Lower lobe of right lung (tissue), 2 donors: Measurements from ENCODE around the gene MUC5AC. TPM values are rescaled to one million over a fixed set of nuclear protein-coding genes. Genes with fewer than 3 reads are reported as not detected.

Experiments
- ATAC-seq, 2 donors: fragments of 200-7000 bp; cut with Tn5 transposase; one replicate each; pipeline ENCODE4 v1.9.1; 2020 to 2022; ENCODE audit warnings: mild to moderate bottlenecking in 2 of 2, moderate library complexity in 2 of 2
- DNase-seq: peaks from one replicate; pipeline ENCODE4 v3.0.0-alpha.2; 2020
- H3K27ac ChIP-seq: fragments of 200-600 bp; one replicate; pipeline ENCODE4 v1.8.0; 2022
- H3K27me3 ChIP-seq: fragments of 200-600 bp; one replicate; pipeline ENCODE4 v1.8.0; 2022; ENCODE audit warnings: low read depth
- H3K36me3 ChIP-seq: fragments of 200-600 bp; one replicate; pipeline ENCODE4 v1.8.0; 2022; ENCODE audit warnings: mild to moderate bottlenecking
- H3K4me1 ChIP-seq: fragments of 200-600 bp; one replicate; pipeline ENCODE4 v1.8.0; 2022
- H3K4me3 ChIP-seq: fragments of 200-600 bp; one replicate; pipeline ENCODE4 v1.8.0; 2022; ENCODE audit warnings: mild to moderate bottlenecking
- H3K9me3 ChIP-seq: fragments of 200-600 bp; one replicate; pipeline ENCODE4 v1.8.0; 2022
- intact Hi-C: fragments of 100-400 bp; cut with DNase I; formaldehyde crosslinking; loops from one replicate; pipeline ENCODE4 v1.11.0; 2022
- total RNA-seq: library from RNA; stranded (reverse); fragmentation: NEBNext Ultra II Directional; extraction: Animal tissue kit (Norgen Biotek cat#: 25700); gene quantifications from one replicate; pipeline ENCODE4 v1.2.1, GENCODE V29; 2021
- TF ChIP-seq, protein P1 (sequence below): fragments of 200-600 bp; IDR thresholded peaks from one replicate; pipeline ENCODE4 v1.8.0; 2022; ENCODE audit warnings: antibody characterized with exemption, mild to moderate bottlenecking
- donor health status: DM: no; HTN: yes; CAD: no; lungs with severe emphysema.

The MUC5AC gene
- total RNA-seq, 1 donor from 2014 or later = 0.35 TPM

DNA sequence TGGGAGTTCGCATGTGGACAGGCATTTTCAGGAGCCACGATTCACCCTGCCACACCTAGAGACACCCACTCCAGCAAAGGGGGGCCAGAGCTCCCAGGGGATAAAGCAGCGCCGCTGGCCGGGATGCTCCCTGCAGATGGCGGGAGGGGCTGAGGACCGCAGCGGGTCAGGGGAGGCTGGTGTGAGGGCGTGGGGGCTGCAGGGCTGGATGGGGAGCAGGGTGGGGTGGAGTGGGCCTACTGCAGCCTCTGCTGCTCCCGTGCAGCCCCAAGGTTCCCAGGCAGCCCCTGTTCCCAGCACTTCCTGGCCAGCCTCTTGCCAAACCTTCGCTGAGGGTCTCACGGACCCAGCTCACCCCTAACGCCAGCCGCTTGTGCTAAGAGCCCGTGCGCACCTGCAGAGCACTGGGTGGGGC is 78.2 kb downstream of the MUC5AC start:
- intact Hi-C loops = no loop called here
- H3K36me3 ChIP-seq = no peaks in the 10 kb centered on the region
- no peaks in the 10 kb centered on the region for H3K27me3 ChIP-seq
- DNase-seq (peak; percentile 24), ATAC-seq (no peak)
- H3K27ac ChIP-seq = no peak overlapping the region
- no peaks in the 10 kb centered on the region for H3K9me3 ChIP-seq
- TF ChIP-seq, protein P1, sequence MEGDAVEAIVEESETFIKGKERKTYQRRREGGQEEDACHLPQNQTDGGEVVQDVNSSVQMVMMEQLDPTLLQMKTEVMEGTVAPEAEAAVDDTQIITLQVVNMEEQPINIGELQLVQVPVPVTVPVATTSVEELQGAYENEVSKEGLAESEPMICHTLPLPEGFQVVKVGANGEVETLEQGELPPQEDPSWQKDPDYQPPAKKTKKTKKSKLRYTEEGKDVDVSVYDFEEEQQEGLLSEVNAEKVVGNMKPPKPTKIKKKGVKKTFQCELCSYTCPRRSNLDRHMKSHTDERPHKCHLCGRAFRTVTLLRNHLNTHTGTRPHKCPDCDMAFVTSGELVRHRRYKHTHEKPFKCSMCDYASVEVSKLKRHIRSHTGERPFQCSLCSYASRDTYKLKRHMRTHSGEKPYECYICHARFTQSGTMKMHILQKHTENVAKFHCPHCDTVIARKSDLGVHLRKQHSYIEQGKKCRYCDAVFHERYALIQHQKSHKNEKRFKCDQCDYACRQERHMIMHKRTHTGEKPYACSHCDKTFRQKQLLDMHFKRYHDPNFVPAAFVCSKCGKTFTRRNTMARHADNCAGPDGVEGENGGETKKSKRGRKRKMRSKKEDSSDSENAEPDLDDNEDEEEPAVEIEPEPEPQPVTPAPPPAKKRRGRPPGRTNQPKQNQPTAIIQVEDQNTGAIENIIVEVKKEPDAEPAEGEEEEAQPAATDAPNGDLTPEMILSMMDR = no peak
- no peaks in the 10 kb centered on the region for H3K4me1 ChIP-seq
- no peak overlapping the region for H3K4me3 ChIP-seq

DNA sequence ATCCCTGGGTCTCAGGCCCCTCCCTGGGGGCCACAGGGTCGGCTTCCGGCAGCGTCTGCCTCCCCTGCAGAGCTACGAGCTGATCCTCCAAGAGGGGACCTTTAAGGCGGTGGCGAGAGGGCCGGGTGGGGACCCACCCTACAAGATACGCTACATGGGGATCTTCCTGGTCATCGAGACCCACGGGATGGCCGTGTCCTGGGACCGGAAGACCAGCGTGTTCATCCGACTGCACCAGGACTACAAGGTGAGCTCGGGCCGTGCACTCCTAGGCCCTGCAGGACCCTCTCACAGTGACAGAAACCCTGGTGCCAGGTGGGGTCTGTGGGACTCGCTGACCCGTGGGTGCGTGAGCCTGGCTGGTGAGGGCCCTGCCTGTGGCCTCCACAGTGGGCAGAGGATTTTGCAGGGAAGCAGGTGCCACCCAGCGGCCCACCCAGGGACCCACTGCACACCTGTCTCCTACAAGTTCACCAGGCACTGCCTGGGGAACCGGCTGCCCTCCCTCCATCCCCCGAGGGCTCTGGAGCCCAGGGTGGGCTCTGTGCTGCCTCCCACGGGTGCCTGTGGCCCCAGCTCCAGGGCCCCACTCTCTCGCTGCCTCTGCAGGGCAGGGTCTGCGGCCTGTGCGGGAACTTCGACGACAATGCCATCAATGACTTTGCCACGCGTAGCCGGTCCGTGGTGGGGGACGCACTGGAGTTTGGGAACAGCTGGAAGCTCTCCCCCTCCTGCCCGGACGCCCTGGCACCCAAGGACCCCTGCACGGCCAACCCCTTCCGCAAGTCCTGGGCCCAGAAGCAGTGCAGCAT is 78.8 kb downstream of the MUC5AC start:
- intact Hi-C loops = no loop called here
- Histone ChIP-seq H3K27me3 (no peaks in the 10 kb centered on the region), H3K27ac (no peak overlapping the region), H3K4me3 (no peak overlapping the region), H3K9me3 (no peaks in the 10 kb centered on the region), H3K36me3 (no peaks in the 10 kb centered on the region), H3K4me1 (no peaks in the 10 kb centered on the region)
- DNase-seq (no peak), ATAC-seq (no peak)
- TF ChIP-seq, protein P1 = no peak

DNA sequence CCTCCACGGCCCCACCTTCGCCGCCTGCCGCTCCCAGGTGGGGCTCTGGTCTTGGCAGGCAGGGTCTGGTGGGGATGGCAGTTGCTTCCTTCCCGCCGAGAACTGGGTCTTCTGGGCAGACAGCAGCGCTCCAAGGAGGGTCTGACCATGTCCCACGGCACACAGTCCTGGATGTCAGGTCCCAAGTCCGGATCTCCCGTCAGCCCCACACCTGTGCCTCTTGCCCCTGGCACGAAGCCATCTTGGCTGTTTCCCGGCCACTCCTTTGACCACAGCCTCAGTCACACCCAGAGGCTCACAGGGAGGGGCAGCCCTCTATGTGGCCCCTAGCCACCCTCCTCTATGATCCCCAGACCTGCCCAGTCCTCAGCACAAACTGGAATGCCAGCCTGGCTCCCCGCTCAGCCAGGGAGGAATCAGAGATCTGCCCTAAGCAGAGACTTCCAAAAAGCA is 79.4 kb downstream of the MUC5AC start:
- H3K36me3 ChIP-seq = no peaks in the 10 kb centered on the region
- H3K27ac ChIP-seq = no peak overlapping the region
- H3K27me3 ChIP-seq = no peaks in the 10 kb centered on the region
- DNase-seq (peak; percentile 45), ATAC-seq (no peak)
- H3K4me3 ChIP-seq = no peak overlapping the region
- TF ChIP-seq, protein P1 = no peak
- H3K9me3 ChIP-seq = no peaks in the 10 kb centered on the region
- H3K4me1 ChIP-seq = no peaks in the 10 kb centered on the region
- intact Hi-C loops = no loop called here

DNA sequence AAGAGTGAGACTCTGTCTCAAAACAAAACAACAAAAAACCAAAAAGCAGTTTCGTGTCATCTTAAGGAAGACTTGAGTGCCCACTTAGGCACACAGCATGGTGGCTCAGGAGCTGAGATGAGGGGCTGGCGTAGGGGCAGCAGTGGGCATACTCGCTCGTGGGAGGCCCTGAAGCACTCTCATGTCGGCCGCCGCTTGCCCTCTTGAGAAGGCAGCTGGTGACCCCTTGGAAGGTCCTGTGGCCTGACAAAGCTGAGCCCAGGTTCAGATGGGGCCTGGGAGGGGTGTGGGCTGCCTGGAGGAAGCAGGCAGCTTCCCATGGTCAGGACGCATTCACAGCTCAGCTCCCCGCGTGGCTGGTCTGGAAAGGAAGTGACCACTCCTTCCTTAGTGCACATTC is 80.1 kb downstream of the MUC5AC start:
- no peaks in the 10 kb centered on the region for H3K4me1 ChIP-seq
- no peak for DNase-seq
- intact Hi-C loops = no loop called here
- H3K9me3 ChIP-seq = no peaks in the 10 kb centered on the region
- no peak for ATAC-seq
- H3K27me3 ChIP-seq = no peaks in the 10 kb centered on the region
- H3K36me3 ChIP-seq = no peaks in the 10 kb centered on the region
- H3K4me3 ChIP-seq = no peak overlapping the region
- TF ChIP-seq, protein P1 = no peak
- no peak overlapping the region for H3K27ac ChIP-seq

DNA sequence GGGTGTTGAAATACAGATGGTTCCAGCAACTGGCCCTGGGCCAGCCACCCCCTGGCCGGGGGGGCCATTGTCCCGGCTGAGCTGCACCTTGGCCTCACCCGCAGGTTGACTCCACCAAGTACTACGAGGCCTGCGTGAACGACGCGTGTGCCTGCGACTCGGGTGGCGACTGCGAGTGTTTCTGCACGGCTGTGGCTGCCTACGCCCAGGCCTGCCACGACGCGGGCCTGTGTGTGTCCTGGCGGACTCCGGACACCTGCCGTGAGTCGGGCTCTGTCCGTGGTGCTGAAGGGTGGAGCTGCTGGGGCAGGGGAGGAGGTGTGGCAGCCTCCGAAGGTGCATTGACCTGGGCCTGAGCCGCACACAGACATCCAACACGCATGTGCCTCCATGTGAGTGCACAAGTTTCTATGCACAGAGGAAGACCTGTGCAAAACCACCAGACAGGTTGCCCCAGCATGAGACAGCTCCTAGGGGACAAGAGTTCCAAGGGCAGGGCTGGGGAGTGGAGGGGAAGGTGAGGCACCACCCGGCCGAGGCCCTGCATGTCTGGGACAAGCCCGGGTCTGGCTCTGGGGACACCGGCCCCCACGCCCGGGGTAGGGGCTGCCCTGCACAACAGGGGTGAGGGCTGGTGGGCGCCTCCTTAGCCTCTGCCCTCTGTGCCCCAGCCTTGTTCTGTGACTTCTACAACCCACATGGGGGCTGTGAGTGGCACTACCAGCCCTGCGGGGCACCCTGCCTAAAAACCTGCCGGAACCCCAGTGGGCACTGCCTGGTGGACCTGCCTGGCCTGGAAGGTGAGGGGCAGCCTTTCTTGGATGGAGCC is 81.2 kb downstream of the MUC5AC start:
- Histone ChIP-seq H3K4me1 (no peaks in the 10 kb centered on the region), H3K9me3 (no peaks in the 10 kb centered on the region), H3K36me3 (no peaks in the 10 kb centered on the region), H3K4me3 (no peak overlapping the region), H3K27ac (no peak overlapping the region), H3K27me3 (no peaks in the 10 kb centered on the region)
- no peak for DNase-seq
- ATAC-seq = peak; percentile 19 to 21
- TF ChIP-seq, protein P1 = no peak
- intact Hi-C loops = no loop called here
